Measurements from ENCODE around the gene LIFR.

DNA sequence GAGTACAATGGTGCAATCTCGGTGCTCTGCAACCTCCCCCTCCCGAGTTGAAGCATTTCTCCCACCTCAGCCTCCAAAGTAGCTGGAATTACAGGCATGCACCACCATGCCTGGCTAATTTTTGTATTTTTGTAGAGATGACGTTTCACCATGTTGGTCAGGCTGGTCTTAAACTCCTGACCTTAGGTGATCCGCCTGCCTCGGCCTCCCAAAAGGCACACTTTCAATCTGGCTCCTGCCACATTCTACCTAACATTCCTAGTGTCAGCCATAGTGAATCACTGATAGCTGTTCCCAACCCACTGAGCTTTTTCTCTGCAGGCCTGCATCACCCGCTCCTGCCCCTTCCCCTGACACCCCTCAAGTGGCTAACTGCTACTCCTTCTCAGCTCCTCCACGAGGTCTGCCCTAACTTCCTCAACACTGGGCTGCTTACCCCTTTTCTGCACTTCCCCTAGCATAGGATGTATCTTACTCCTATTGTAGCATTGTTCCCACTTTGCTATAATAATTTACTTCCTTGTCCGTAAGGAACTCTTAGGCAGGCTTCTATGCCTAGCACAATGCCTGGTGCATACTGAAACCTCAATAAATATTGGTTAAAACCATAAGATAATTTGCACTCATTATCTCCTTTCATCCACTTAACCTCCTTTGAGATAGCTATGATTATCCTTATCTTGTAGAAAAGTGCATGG lies 42.0 kb upstream of the LIFR start:
- no peak for TF ChIP-seq FOXM1 (IDR thresholded peaks at IDR 0.05; ENCODE audit: borderline replicate concordance, low read depth)
- no peak for TF ChIP-seq TAF1 (IDR thresholded peaks at IDR 0.05; ENCODE audit: low read depth)
